B cell (primary cell): Measurements from ENCODE around the gene LRIG3. TPM values are rescaled to one million over a fixed set of nuclear protein-coding genes. Genes with fewer than 3 reads are reported as not detected.

Experiments
- ATAC-seq: fragments of 200-7000 bp; cut with Tn5 transposase; one replicate; pipeline ENCODE4 v1.10.0; 2021; ENCODE audit warnings: low read depth, mild to moderate bottlenecking, moderate number of reproducible peaks, moderate library complexity
- CTCF ChIA-PET: fragments of 350-600 bp; sonication (Branson Sonifier 250); formaldehyde crosslinking; loops from one replicate; lab custom pipeline; 2021; ENCODE audit warnings: antibody characterized with exemption, inconsistent platforms; lab: Charles Lee
- POLR2A ChIA-PET: fragments of 350-600 bp; sonication (Branson Sonifier 250); formaldehyde crosslinking; loops from one replicate; lab custom pipeline; 2021; ENCODE audit warnings: antibody characterized with exemption; lab: Charles Lee
- DNase-seq: peaks from one replicate; pipeline ENCODE4 v3.0.0; 2013
- H2AFZ ChIP-seq: 2 replicates; pipeline ENCODE4 v1.6.1; 2012; ENCODE audit warnings: mild to moderate bottlenecking, low read depth, low read length; ENCODE audit not compliant: insufficient read depth, poor library complexity, severe bottlenecking
- H3K27ac ChIP-seq, 2 donors: 1 replicate in 1 of 2; 2 replicates in 1 of 2; pipeline ENCODE4 v1.5.1; 2012 to 2013; ENCODE audit warnings: low read length in 2 of 2, mild to moderate bottlenecking in 2 of 2, moderate library complexity in 1 of 2
- H3K27me3 ChIP-seq, 4 experiments: fragments of 200-600 bp in 1 of 4; sonication (generic) in 1 of 4; replicated peaks in 1 of 4; 1 replicate in 2 of 4; 2 replicates in 2 of 4; pipeline versions ENCODE4 v1.6.1 to v1.7.0; 2013 to 2016; ENCODE audit warnings: low read length in 3 of 4, mild to moderate bottlenecking in 2 of 4, mixed read lengths in 1 of 4, moderate library complexity in 1 of 4; ENCODE audit not compliant: insufficient read depth in 4 of 4, control insufficient read depth in 3 of 4; ENCODE audit errors: control extremely low read depth in 1 of 4
- H3K36me3 ChIP-seq, 2 experiments: replicated peaks in 1 of 2; 1 replicate in 1 of 2; 2 replicates in 1 of 2; pipeline versions ENCODE4 v1.6.1 to v1.7.1; 2013; ENCODE audit warnings: low read length in 1 of 2; ENCODE audit not compliant: insufficient read depth in 2 of 2, control insufficient read depth in 1 of 2; ENCODE audit errors: control extremely low read depth in 1 of 2, extremely low read depth in 1 of 2
- H3K4me1 ChIP-seq, 2 donors: fragments of 200-600 bp in 1 of 2; sonication (generic) in 1 of 2; 1 replicate in 1 of 2; 2 replicates in 1 of 2; pipeline versions ENCODE4 v1.5.1 to v1.6.1; 2013 to 2017; ENCODE audit warnings: low read length in 2 of 2; ENCODE audit not compliant: control insufficient read depth in 2 of 2, insufficient read depth in 2 of 2
- H3K4me2 ChIP-seq: replicated peaks from 2 replicates; pipeline ENCODE3; 2012; ENCODE audit warnings: mild to moderate bottlenecking, low read depth, low read length; ENCODE audit not compliant: poor library complexity, severe bottlenecking
- H3K4me3 ChIP-seq, 5 experiments: fragments of 200-600 bp in 1 of 5; sonication (generic) in 1 of 5; 1 replicate in 3 of 5; 2 replicates in 2 of 5; pipeline versions ENCODE4 v1.5.1 to v1.7.0; 2011 to 2016; ENCODE audit warnings: low read length in 4 of 5, mild to moderate bottlenecking in 4 of 5, low read depth in 2 of 5, control low read depth in 1 of 5, moderate library complexity in 1 of 5; ENCODE audit not compliant: insufficient read depth in 1 of 5; ENCODE audit errors: control extremely low read depth in 1 of 5, extremely low read depth in 1 of 5
- H3K79me2 ChIP-seq: fragments of 200-600 bp; sonication (generic); one replicate; pipeline ENCODE4 v1.6.0; 2016; ENCODE audit warnings: low read length; ENCODE audit not compliant: control insufficient read depth, insufficient read depth
- H3K9ac ChIP-seq: fragments of 200-600 bp; sonication (generic); 2 replicates; pipeline ENCODE4 v1.6.1; 2017; ENCODE audit warnings: mild to moderate bottlenecking, low read length, moderate library complexity
- H3K9me3 ChIP-seq, 3 donors: one replicate each; pipeline versions ENCODE4 v1.6.1 to v1.7.1; 2013; ENCODE audit warnings: low read length in 2 of 3; ENCODE audit not compliant: control insufficient read depth in 2 of 3, insufficient read depth in 1 of 3; ENCODE audit errors: control extremely low read depth in 1 of 3
- H4K20me1 ChIP-seq: 2 replicates; pipeline ENCODE4 v1.6.0; 2012; ENCODE audit warnings: mild to moderate bottlenecking, low read length; ENCODE audit not compliant: insufficient read depth, control insufficient read depth, poor library complexity, severe bottlenecking
- H3K27ac Mint-ChIP-seq: one replicate; pipeline ENCODE4 v1.8.0; 2021; ENCODE audit warnings: mixed read lengths
- H3K27me3 Mint-ChIP-seq: one replicate; pipeline ENCODE4 v1.8.0; 2021; ENCODE audit warnings: mixed read lengths
- H3K4me1 Mint-ChIP-seq: one replicate; pipeline ENCODE4 v1.8.0; 2021; ENCODE audit warnings: mixed read lengths
- H3K4me3 Mint-ChIP-seq: one replicate; pipeline ENCODE4 v1.8.0; 2021; ENCODE audit warnings: mixed read lengths
- H3K9me3 Mint-ChIP-seq: one replicate; pipeline ENCODE4 v1.8.0; 2022; ENCODE audit warnings: mixed read lengths; ENCODE audit not compliant: insufficient read depth
- CTCF ChIP-seq: fragments of 200-600 bp; IDR thresholded peaks from one replicate; pipeline ENCODE4 v1.8.0; 2022; ENCODE audit warnings: antibody characterized with exemption, mild to moderate bottlenecking
- EZH2 ChIP-seq: IDR thresholded peaks from 2 replicates; pipeline ENCODE4 v1.6.1; 2012; ENCODE audit warnings: borderline replicate concordance, low read depth, mild to moderate bottlenecking, moderate library complexity, low read length; ENCODE audit not compliant: insufficient read depth, poor library complexity, severe bottlenecking
- WGBS: methylation state at CpG from one replicate; pipeline ENCODE4 v1.1.5; 2013; ENCODE audit warnings: missing lambda C conversion rate; ENCODE audit not compliant: insufficient coverage; 5-methylcytosine and 5-hydroxymethylcytosine counted together
- intact Hi-C: fragments of 100-400 bp; cut with micrococcal nuclease; formaldehyde crosslinking; loops from one replicate; pipeline ENCODE4 v1.10.0; 2022
- polyA plus RNA-seq: library from polyadenylated mRNA; depleted of rRNA; stranded (reverse); fragments of >200 nt; gene quantifications from 2 replicates; pipeline ENCODE4 v1.2.3, GENCODE V29; 2012
- total RNA-seq, 2 donors: library from RNA; stranded (reverse); fragments of 120-200 nt in 1 of 2; gene quantifications; 1 replicate in 1 of 2; 2 replicates in 1 of 2; pipeline versions ENCODE4 v1.2.3 to v1.2.4, GENCODE V29; 2013 to 2022

The LRIG3 gene
- total and polyA plus RNA-seq, 2 donors (not counting 1 experiment from before 2014, with no cell fraction given), result 0.13 TPM; not detected in 1

- Histone ChIP-seq H3K4me1 (no peaks in the 10 kb centered on the region), H3K9me3 (no peaks in the 10 kb centered on the region), H2AFZ (no peak overlapping the region), H3K27me3 (no peaks in the 10 kb centered on the region), H3K36me3 (no peaks in the 10 kb centered on the region), H3K27ac (no peak overlapping the region), H3K79me2 (no peaks in the 10 kb centered on the region), H3K9ac (no peak overlapping the region), H4K20me1 (no peaks in the 10 kb centered on the region), H3K4me3 (no peak overlapping the region), H3K4me2 (no peak overlapping the region)
- ATAC-seq (no peak), DNase-seq (no peak)
- Mint-ChIP-seq H3K9me3 (no peaks in the 10 kb centered on the region), H3K4me1 (no peaks in the 10 kb centered on the region), H3K27me3 (no peaks in the 10 kb centered on the region), H3K27ac (no peak overlapping the region), H3K4me3 (no peak overlapping the region)
- TF ChIP-seq CTCF (no peak), EZH2 (no peak)
- POLR2A ChIA-PET, result no interaction called here
- intact Hi-C loops, result no loop called here
- CTCF ChIA-PET, result no interaction called here
- 40% methylated on average over 1 of the region's 2 CpGs for WGBS
Observed at GRCh38 chr12:58969237-58969636, 48.9 kb upstream of the LRIG3 start.

- intact Hi-C loops, result no loop called here
- H3K79me2 ChIP-seq, result no peaks in the 10 kb centered on the region
- CTCF ChIA-PET, result no interaction called here
- Mint-ChIP-seq H3K27me3 (no peaks in the 10 kb centered on the region), H3K27ac (no peak overlapping the region), H3K4me3 (no peak overlapping the region), H3K4me1 (no peaks in the 10 kb centered on the region), H3K9me3 (no peaks in the 10 kb centered on the region)
- no peak overlapping the region for H3K9ac ChIP-seq
- no peak overlapping the region for H3K27ac ChIP-seq
- no peak overlapping the region for H3K4me3 ChIP-seq
- ATAC-seq (no peak), DNase-seq (no peak)
- H3K9me3 ChIP-seq, result no peaks in the 10 kb centered on the region
- 80% methylated on average over 1 of the region's 4 CpGs for WGBS
- H4K20me1 ChIP-seq, result no peaks in the 10 kb centered on the region
- POLR2A ChIA-PET, result no interaction called here
- H2AFZ ChIP-seq, result no peak overlapping the region
- no peaks in the 10 kb centered on the region for H3K4me1 ChIP-seq
- H3K4me2 ChIP-seq, result no peak overlapping the region
- no peaks in the 10 kb centered on the region for H3K27me3 ChIP-seq
- no peak for TF ChIP-seq EZH2
- TF ChIP-seq CTCF, result no peak
- no peaks in the 10 kb centered on the region for H3K36me3 ChIP-seq
Observed at GRCh38 chr12:58967561-58967960, 47.3 kb upstream of the LRIG3 start.
